Natural killer cell (primary cell): ENCODE results near the gene ZFYVE19. TPM values are rescaled to one million over a fixed set of nuclear protein-coding genes. Genes with fewer than 3 reads are reported as not detected.

Experiments
- ATAC-seq, 3 donors: fragments of 150-1000 bp in 2 of 3; fragments of 200-7000 bp in 1 of 3; cut with Tn5 transposase; 1 replicate in 1 of 3; 2 replicates in 2 of 3; pipeline ENCODE4 v1.10.0; 2021; ENCODE audit warnings: mild to moderate bottlenecking in 2 of 3, moderate library complexity in 2 of 3
- DNase-seq, 2 donors: peaks; one replicate each; pipeline versions ENCODE4 v3.0.0 to v3.0.0-alpha.2; 2013 to 2021; ENCODE audit warnings: mixed read lengths in 1 of 2
- H3K27ac ChIP-seq: one replicate; pipeline ENCODE4 v1.5.1; 2013; ENCODE audit warnings: mild to moderate bottlenecking, low read length
- H3K27me3 ChIP-seq: one replicate; pipeline ENCODE4 v1.6.1; 2013; ENCODE audit warnings: low read length; ENCODE audit not compliant: control insufficient read depth, insufficient read depth
- H3K36me3 ChIP-seq: one replicate; pipeline ENCODE4 v1.6.1; 2013; ENCODE audit warnings: low read length; ENCODE audit not compliant: control insufficient read depth, insufficient read depth
- H3K4me1 ChIP-seq: one replicate; pipeline ENCODE4 v1.6.1; 2013; ENCODE audit warnings: low read length; ENCODE audit not compliant: control insufficient read depth, insufficient read depth
- H3K4me3 ChIP-seq: one replicate; pipeline ENCODE4 v1.5.1; 2013; ENCODE audit warnings: low read length
- H3K9me3 ChIP-seq: one replicate; pipeline ENCODE4 v1.6.1; 2013; ENCODE audit warnings: low read length; ENCODE audit not compliant: control insufficient read depth, insufficient read depth
- H3K27ac Mint-ChIP-seq, 2 donors: one replicate each; pipeline ENCODE4 v1.8.0; 2022; ENCODE audit warnings: mild to moderate bottlenecking in 2 of 2, mixed read lengths in 2 of 2, moderate library complexity in 1 of 2
- H3K27me3 Mint-ChIP-seq, 2 donors: one replicate each; pipeline ENCODE4 v1.8.0; 2022; ENCODE audit warnings: low read depth in 2 of 2, mixed read lengths in 2 of 2
- H3K36me3 Mint-ChIP-seq: one replicate; pipeline ENCODE4 v1.8.0; 2022; ENCODE audit warnings: mixed read lengths
- H3K4me1 Mint-ChIP-seq, 2 donors: one replicate each; pipeline ENCODE4 v1.8.0; 2022; ENCODE audit warnings: mixed read lengths in 2 of 2
- H3K4me3 Mint-ChIP-seq: one replicate; pipeline ENCODE4 v1.8.0; 2022; ENCODE audit warnings: mild to moderate bottlenecking, moderate library complexity, mixed read lengths
- H3K9me3 Mint-ChIP-seq, 2 donors: one replicate each; pipeline ENCODE4 v1.8.0; 2022; ENCODE audit warnings: mixed read lengths in 2 of 2
- CTCF ChIP-seq: fragments of 200-600 bp; IDR thresholded peaks from one replicate; pipeline ENCODE4 v1.8.0; 2022; ENCODE audit warnings: antibody characterized with exemption
- WGBS: methylation state at CpG from one replicate; pipeline ENCODE4 v1.1.7; 2013; ENCODE audit warnings: missing lambda C conversion rate; ENCODE audit not compliant: insufficient coverage; 5-methylcytosine and 5-hydroxymethylcytosine counted together
- intact Hi-C: fragments of 100-400 bp; cut with micrococcal nuclease; formaldehyde crosslinking; loops from one replicate; pipeline ENCODE4 v1.14.2; 2022
- total RNA-seq, 4 donors: library from RNA; stranded (reverse); fragments of 120-200 nt in 1 of 4; gene quantifications; one replicate each; pipeline versions ENCODE4 v1.2.3 to v1.2.4, GENCODE V29; 2013 to 2022

The ZFYVE19 gene
- total RNA-seq, 3 donors from 2014 or later (not counting 1 experiment from before 2014, with no cell fraction given): 16.4 to 19.7 (median 18.5) TPM

GRCh38 chr15:40793216-40793989 lies 13.5 kb upstream of the ZFYVE19 start:
- DNase-seq (no peak), ATAC-seq (no peak)
- no peaks in the 10 kb centered on the region for H3K9me3 ChIP-seq
- H3K27me3 Mint-ChIP-seq: no peaks in the 10 kb centered on the region
- H3K27ac Mint-ChIP-seq: no peak overlapping the region
- WGBS: 87% methylated on average over 8 of the region's 9 CpGs
- no peak overlapping the region for H3K4me3 Mint-ChIP-seq
- H3K27ac ChIP-seq: no peak overlapping the region
- H3K27me3 ChIP-seq: no peaks in the 10 kb centered on the region
- intact Hi-C loops: no loop called here
- no peaks in the 10 kb centered on the region for H3K36me3 Mint-ChIP-seq
- peaks cover 7% of the 10 kb centered on the region for H3K4me1 ChIP-seq
- H3K4me1 Mint-ChIP-seq: peaks cover 25 to 27% of the 10 kb centered on the region in 2 donors
- peaks cover 7% of the 10 kb centered on the region for H3K36me3 ChIP-seq
- H3K4me3 ChIP-seq: no peak overlapping the region
- H3K9me3 Mint-ChIP-seq: no peaks in the 10 kb centered on the region
- TF ChIP-seq CTCF: no peak

- ATAC-seq: no peak
- H3K27ac Mint-ChIP-seq: peak overlapping the region in 1 of 2 donors; percentile 60
- H3K4me1 ChIP-seq: no peaks in the 10 kb centered on the region
- no peak overlapping the region for H3K4me3 ChIP-seq
- H3K27ac ChIP-seq: no peak overlapping the region
- H3K9me3 Mint-ChIP-seq: no peaks in the 10 kb centered on the region
- no peaks in the 10 kb centered on the region for H3K27me3 Mint-ChIP-seq
- peaks cover 21 to 23% of the 10 kb centered on the region in 2 donors for H3K4me1 Mint-ChIP-seq
- no peaks in the 10 kb centered on the region for H3K27me3 ChIP-seq
- no peaks in the 10 kb centered on the region for H3K36me3 Mint-ChIP-seq
- H3K4me3 Mint-ChIP-seq: no peak overlapping the region
- DNase-seq: no peak
- peaks cover 9% of the 10 kb centered on the region for H3K36me3 ChIP-seq
- H3K9me3 ChIP-seq: no peaks in the 10 kb centered on the region
- intact Hi-C loops: no loop called here
- no peak for TF ChIP-seq CTCF
- 98% methylated on average over 2 of the region's 2 CpGs for WGBS
These were observed 10.8 kb upstream of the ZFYVE19 start for GRCh38 chr15:40796041-40796440.

- DNase-seq (no peak), ATAC-seq (no peak)
- no peak for TF ChIP-seq CTCF
- WGBS: 90% methylated on average over 4 of the region's 5 CpGs
- intact Hi-C loops: no loop called here
- Mint-ChIP-seq H3K27ac (peak overlapping the region in 1 of 2 donors; percentile 60), H3K36me3 (no peaks in the 10 kb centered on the region), H3K9me3 (no peaks in the 10 kb centered on the region), H3K4me3 (no peak overlapping the region), H3K27me3 (no peaks in the 10 kb centered on the region), H3K4me1 (peaks cover 21 to 25% of the 10 kb centered on the region in 2 donors)
- Histone ChIP-seq H3K9me3 (no peaks in the 10 kb centered on the region), H3K27ac (no peak overlapping the region), H3K27me3 (no peaks in the 10 kb centered on the region), H3K4me1 (no peaks in the 10 kb centered on the region), H3K36me3 (peaks cover 9% of the 10 kb centered on the region), H3K4me3 (no peak overlapping the region)
These were observed 10.4 kb upstream of the ZFYVE19 start for GRCh38 chr15:40796512-40796911.
